GM18951 (cell line): Measurements from ENCODE around the gene KCNMA1.
"Not testable (repeated sequence)": the region's sequence is repeated elsewhere in the genome, so short reads cannot be mapped to it uniquely, and the experiment has no call there.

ENCODE experiments used
- POLR2A ChIP-seq: IDR thresholded peaks from 4 replicates; pipeline ENCODE4 v1.6.1; 2011; ENCODE audit warnings: mild to moderate bottlenecking; ENCODE audit not compliant: insufficient read length, insufficient read depth; ENCODE audit errors: extremely low read depth
- in situ Hi-C: fragments of 300-500 bp; cut with MboI; formaldehyde crosslinking; loops from one replicate; pipeline ENCODE4 v1.12.0; 2022; ENCODE audit warnings: low sequenced_read_pairs, mixed read lengths, inconsistent platforms; ENCODE audit not compliant: unreplicated experiment

Gene KCNMA1

GRCh38 chr10:77673101-77673500, 35.5 kb upstream of the KCNMA1 start:
- TF ChIP-seq POLR2A = no peak
- in situ Hi-C loops = no loop called here

GRCh38 chr10:77671594-77672252, 34.1 kb upstream of the KCNMA1 start:
- in situ Hi-C loops = no loop called here

DNA sequence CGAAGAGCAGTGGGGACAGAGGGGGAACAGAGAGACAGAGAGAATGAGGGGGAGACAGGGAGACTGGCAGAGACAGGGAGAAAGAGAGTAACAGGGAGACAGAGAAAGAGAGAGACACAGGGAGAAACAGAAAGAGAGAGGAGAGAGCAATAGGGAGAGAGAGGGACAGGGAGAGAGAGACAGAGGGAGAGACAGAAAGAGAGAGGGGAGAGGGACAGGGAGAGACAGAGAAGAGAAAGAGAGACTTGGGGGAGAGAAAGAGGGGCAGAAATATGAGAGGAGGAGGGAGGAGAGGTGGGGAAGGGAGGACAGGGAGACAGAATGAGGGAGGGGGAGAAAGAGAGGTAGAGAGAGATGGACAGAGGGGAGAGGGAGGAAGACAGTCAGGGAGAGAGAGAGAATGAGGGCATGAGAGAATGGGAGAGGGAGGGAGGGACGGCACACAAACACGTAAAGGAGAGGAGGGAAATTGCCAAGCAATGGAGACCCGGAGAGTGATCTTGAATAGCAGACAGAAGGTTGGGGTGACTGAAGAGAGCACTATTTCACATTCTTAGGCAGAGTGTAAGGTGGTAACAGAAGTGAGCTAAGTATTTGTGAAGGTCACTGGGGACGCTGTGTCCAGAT, 33.3 kb upstream of the KCNMA1 start:
- in situ Hi-C loops = no loop called here
- TF ChIP-seq POLR2A = no peak

More at GRCh38 chr10:77671594-77672252, 34.1 kb upstream of the KCNMA1 start:
- TF ChIP-seq POLR2A = no peak

DNA sequence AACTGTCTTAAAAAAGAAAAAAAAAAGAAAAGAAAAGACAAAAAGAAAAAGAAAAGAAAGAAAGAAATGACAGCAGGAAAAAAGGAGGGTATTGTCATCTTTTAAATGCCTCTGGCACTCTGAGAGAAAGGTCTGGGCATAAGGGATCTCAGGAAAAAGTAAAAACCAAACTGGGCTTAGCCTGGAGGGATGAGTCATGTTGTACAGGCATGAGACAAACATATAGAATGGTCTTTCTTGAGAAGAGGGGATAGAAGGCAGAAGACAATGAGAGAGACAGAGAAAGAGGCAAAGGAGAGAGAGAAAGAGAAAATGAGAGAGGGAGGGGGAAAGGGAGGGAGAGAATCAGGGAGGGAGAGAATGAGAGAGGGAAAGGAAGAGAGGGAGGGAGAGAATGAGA, 32.3 kb upstream of the KCNMA1 start:
- in situ Hi-C loops = no loop called here
- TF ChIP-seq POLR2A = no peak

GRCh38 chr10:77667426-77668324, 30.1 kb upstream of the KCNMA1 start:
- TF ChIP-seq POLR2A = no peak
- in situ Hi-C loops = no loop called here

DNA sequence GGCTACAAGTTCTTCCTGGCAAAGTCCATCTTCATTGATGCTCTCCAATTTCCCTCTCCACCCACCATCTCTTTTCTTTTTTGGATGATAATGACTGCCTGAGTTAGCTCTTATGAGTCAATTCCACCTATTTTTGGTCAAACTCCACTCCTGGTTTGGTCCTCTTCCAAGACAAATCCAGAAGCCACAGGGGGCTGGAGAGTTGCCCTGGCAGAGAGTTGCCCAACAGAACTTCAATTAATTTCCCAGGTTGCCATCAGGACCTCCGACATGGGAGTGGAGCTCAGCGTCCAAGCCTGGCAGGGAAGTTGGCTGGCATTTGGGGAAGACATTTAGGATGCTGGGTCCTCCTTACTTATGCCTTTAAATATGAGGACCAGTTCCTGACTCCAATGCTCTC, 29.2 kb upstream of the KCNMA1 start:
- in situ Hi-C loops = no loop called here
- no peak for TF ChIP-seq POLR2A

DNA sequence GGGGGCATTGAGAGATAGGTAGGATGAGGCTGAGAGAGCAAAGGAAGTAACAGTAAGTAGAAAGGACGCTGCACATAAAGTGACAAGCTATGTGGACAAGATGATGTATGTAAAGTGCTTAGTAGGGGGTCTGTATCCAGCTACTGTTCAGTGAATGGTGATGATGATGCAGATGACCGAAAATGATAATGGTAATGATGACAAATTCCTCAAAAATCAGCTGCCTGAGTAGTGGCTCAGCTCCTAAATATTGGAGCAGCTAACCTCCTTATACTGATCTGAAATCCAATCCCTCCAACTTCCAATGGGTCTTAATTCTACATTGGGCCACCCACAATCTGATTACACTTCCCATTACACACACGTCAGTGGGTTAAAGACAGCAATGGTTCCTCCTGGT, 27.1 kb upstream of the KCNMA1 start:
- no peak for TF ChIP-seq POLR2A
- in situ Hi-C loops = no loop called here

- TF ChIP-seq POLR2A = no peak
- in situ Hi-C loops = no loop called here
These were observed 26.4 kb upstream of the KCNMA1 start for GRCh38 chr10:77664008-77664407.

GRCh38 chr10:77661674-77662073, 24.1 kb upstream of the KCNMA1 start:
- in situ Hi-C loops = no loop called here
- TF ChIP-seq POLR2A = no peak

GRCh38 chr10:77661100-77661499, 23.5 kb upstream of the KCNMA1 start:
- no peak for TF ChIP-seq POLR2A
- in situ Hi-C loops = no loop called here

DNA sequence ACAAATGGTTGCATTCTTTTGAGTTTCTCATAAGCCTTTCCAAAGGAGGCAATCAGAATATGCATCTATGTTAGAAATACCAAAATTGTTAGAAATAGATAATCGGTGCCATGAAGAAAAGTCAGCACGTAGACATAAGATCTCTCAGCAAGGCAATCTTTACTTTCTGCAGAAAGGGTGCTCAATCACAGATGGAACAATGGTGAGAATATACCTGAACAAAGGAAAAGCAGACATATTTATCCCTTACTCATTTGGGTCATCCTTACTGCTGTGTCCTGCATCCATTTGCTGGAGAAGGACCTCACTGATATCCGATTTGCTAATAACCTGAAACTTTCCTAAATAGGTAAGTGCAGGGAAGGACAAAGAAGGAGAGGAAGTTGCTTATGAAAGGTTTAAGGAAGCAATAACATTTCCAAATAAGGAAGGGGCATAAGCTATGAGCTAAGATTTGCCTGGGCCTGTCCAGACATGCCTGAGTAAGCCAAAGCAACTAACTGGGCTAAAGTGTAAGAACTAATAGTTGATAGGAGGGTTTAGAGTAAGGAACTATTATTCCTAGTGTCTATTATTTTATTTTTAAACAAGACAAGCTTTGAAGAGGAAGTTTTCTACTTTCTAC, 21.6 kb upstream of the KCNMA1 start:
- in situ Hi-C loops = not testable (repeated sequence)

DNA sequence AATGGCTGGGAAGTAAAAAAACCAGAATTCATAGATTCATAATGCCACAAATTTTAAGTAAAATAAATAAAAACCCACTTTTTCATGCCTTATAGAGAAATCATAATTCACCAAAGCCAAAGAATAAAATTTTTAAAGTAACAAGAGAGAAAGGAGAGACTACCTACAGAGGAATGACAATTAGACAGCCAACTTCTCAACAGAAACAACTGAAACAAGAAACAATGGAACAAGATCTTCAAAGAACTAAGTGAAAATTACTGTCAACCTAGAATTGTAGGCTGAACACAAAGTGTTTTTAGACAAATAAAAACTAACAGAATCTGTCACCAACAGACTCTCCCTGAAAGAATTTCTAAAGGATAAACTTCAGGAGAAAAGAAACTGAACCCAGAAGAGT, 15.6 kb upstream of the KCNMA1 start:
- in situ Hi-C loops = no loop called here
- TF ChIP-seq POLR2A = no peak

DNA sequence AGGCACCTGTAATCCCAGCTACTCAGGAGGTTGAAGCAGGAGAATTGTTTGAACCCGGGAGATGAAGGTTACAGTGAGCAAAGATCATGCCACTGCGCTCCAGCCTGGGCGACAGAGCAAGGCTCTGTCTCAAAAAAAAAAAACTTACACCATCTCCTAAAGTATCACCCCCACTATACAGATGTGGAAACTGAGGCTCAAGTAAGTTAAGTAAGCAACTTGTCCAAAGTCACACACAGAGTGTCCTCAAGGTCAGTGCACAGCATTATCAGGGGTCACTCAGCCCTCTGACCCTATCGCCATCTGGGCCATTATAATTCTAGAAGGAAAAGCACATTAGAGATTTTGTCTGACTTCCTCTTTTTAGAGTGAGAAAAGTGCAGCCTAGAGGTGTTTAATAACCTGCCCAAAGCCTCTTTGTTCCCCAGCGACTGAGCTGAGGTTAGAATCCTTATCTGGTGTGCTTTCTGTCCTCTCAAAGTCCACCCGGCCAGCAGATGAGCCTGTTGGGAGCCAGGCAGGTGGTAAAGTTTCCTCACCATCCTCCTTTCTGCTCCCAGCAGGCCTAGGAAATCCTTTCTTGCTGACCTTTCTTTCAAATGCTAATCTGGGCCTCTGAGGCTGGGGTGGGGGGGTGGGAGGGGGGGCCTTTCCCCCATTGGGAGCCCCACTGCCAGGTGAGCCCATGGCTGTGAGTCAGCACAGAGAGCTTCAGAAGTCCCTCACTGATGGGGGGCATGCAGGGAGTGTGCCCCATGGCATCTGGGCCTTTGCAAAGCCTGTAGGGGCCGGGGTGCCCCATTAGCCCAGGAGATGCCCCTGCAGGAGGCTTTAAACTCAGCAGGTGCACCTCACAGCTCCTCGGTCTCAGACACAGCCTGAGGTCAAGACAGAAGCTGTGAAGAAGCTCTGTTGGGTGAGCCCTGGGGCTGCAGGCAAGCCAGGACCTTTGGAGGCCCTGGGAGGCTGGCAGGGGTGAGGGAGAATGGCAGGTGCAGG, 12.0 kb upstream of the KCNMA1 start:
- in situ Hi-C loops = no loop called here
- TF ChIP-seq POLR2A = no peak

DNA sequence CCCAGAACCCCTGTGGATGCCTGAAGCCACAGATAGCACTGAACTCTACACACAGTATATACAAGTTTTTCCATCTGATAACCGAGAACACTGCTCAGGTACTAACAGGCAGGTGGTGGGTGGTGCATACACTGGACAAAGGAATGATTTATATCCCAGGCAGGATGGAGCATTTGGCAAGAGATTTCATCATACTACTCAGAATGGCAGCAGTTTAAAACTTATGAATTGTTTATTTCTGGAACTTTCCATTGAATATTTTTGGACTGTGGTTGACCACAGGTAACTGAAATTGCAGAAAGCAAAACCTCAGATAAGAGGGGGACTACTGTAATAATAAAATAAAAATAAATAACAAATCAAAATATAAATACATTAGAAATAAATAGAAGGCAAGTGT, 10.9 kb upstream of the KCNMA1 start:
- in situ Hi-C loops = no loop called here

More for the DNA sequence above, 10.9 kb upstream of the KCNMA1 start:
- TF ChIP-seq POLR2A = no peak
